Measurements from ENCODE around the gene LCN9.
"Not testable (repeated sequence)": the region's sequence is repeated elsewhere in the genome, so short reads cannot be mapped to it uniquely, and the experiment has no call there.

LCN9 gene

GRCh38 chr9:135647884-135648283, 15.2 kb upstream of the LCN9 start:
- DNase-seq (ENCODE audit: low read depth): no peak

GRCh38 chr9:135648494-135649410, 14.4 kb upstream of the LCN9 start:
- DNase-seq (ENCODE audit: low read depth): no peak

GRCh38 chr9:135649508-135649907, 13.6 kb upstream of the LCN9 start:
- no peak for DNase-seq (ENCODE audit: low read depth)

GRCh38 chr9:135650408-135650807, 12.7 kb upstream of the LCN9 start:
- no peak for DNase-seq (ENCODE audit: low read depth)

- DNase-seq (ENCODE audit: low read depth): no peak
Observed at GRCh38 chr9:135655317-135655716, 7.8 kb upstream of the LCN9 start.

- no peak for DNase-seq (ENCODE audit: low read depth)
Observed at GRCh38 chr9:135657416-135657815, 5.7 kb upstream of the LCN9 start.

- no peak for DNase-seq (ENCODE audit: low read depth)
Observed at GRCh38 chr9:135659252-135659651, 3.9 kb upstream of the LCN9 start.

GRCh38 chr9:135660407-135660806, 2.7 kb upstream of the LCN9 start:
- DNase-seq (ENCODE audit: low read depth): no peak

GRCh38 chr9:135661816-135662560, 1.1 kb upstream of the LCN9 start:
- DNase-seq (ENCODE audit: low read depth): no peak

GRCh38 chr9:135663451-135663770, 302 bp downstream of the LCN9 start:
- DNase-seq (ENCODE audit: low read depth): no peak

- no peak for DNase-seq (ENCODE audit: low read depth)
Observed at GRCh38 chr9:135663857-135664256, 748 bp downstream of the LCN9 start.

GRCh38 chr9:135664266-135664665, 1.2 kb downstream of the LCN9 start:
- DNase-seq (ENCODE audit: low read depth): no peak

GRCh38 chr9:135664801-135665794, 2.0 kb downstream of the LCN9 start:
- DNase-seq (ENCODE audit: low read depth): no peak

GRCh38 chr9:135665795-135666189, 2.7 kb downstream of the LCN9 start:
- no peak for DNase-seq (ENCODE audit: low read depth)

GRCh38 chr9:135666534-135667462, 3.7 kb downstream of the LCN9 start:
- no peak for DNase-seq (ENCODE audit: low read depth)

GRCh38 chr9:135667463-135668001, 4.4 kb downstream of the LCN9 start:
- no peak for DNase-seq (ENCODE audit: low read depth)

GRCh38 chr9:135669018-135669417, 5.9 kb downstream of the LCN9 start:
- DNase-seq (ENCODE audit: low read depth): not testable (repeated sequence)

GRCh38 chr9:135669616-135670285, 6.6 kb downstream of the LCN9 start:
- DNase-seq (ENCODE audit: low read depth): no peak

GRCh38 chr9:135670721-135671590, 7.8 kb downstream of the LCN9 start:
- DNase-seq (ENCODE audit: low read depth): no peak

Measured in stimulated activated CD8-positive, alpha-beta memory T cell treated with anti-CD3 and anti-CD28 coated beads, Interleukin-7, amount 100 ng/mL, for 24 hours (primary cell).